Caco-2 (cell line): ENCODE results near the gene FZD2. TPM values are rescaled to one million over a fixed set of nuclear protein-coding genes. Genes with fewer than 3 reads are reported as not detected.
"Not testable (repeated sequence)": the region's sequence is repeated elsewhere in the genome, so short reads cannot be mapped to it uniquely, and the experiment has no call there.

ENCODE experiments used
- BruUV-seq: library from RNA; stranded (reverse); fragments of 400-500 nt; replicated peaks from 2 replicates; lab custom pipeline; 2021; lab: Mats Ljungman, UMichigan
- CTCF ChIA-PET: fragments of 300-600 bp; sonication (Branson Sonifier 250); formaldehyde crosslinking; loops from one replicate; lab custom pipeline; 2022; ENCODE audit warnings: antibody characterized with exemption; lab: Charles Lee
- POLR2A ChIA-PET: fragments of 300-600 bp; sonication (Branson Sonifier 250); formaldehyde crosslinking; loops from one replicate; lab custom pipeline; 2022; ENCODE audit warnings: antibody characterized with exemption; lab: Charles Lee
- DNase-seq, 2 experiments: peaks; one replicate each; pipeline versions ENCODE4 v3.0.0 to v3.0.0-alpha.2; 2020 to 2022
- H3K27me3 ChIP-seq: replicated peaks from 2 replicates; pipeline ENCODE4 v1.6.0; 2011; ENCODE audit warnings: low read length; ENCODE audit not compliant: control insufficient read depth, insufficient read depth
- H3K36me3 ChIP-seq: 2 replicates; pipeline ENCODE4 v1.5.1; 2011; ENCODE audit warnings: low read length; ENCODE audit not compliant: control insufficient read depth, insufficient read depth
- H3K4me1 ChIP-seq: fragments of 250-450 bp; sonication (Bioruptor Pico); 2 replicates; pipeline ENCODE4 v1.5.1; 2020; ENCODE audit warnings: mild to moderate bottlenecking
- H3K4me3 ChIP-seq: 2 replicates; pipeline ENCODE4 v1.5.1; 2011; ENCODE audit warnings: low read depth, mild to moderate bottlenecking, control low read depth, low read length
- H3K9me3 ChIP-seq: fragments of 250-450 bp; sonication (Bioruptor Pico); 2 replicates; pipeline ENCODE4 v1.5.1; 2020; ENCODE audit warnings: mild to moderate bottlenecking, moderate library complexity
- H3K27ac Mint-ChIP-seq: one replicate; pipeline ENCODE4 v1.8.0; 2022; ENCODE audit warnings: mixed read lengths; ENCODE audit not compliant: unreplicated experiment
- H3K27me3 Mint-ChIP-seq: one replicate; pipeline ENCODE4 v1.8.0; 2022; ENCODE audit warnings: mixed read lengths; ENCODE audit not compliant: insufficient read depth, unreplicated experiment
- H3K36me3 Mint-ChIP-seq: one replicate; pipeline ENCODE4 v1.8.0; 2022; ENCODE audit warnings: mild to moderate bottlenecking, mixed read lengths; ENCODE audit not compliant: insufficient read depth, unreplicated experiment
- H3K4me1 Mint-ChIP-seq: one replicate; pipeline ENCODE4 v1.8.0; 2022; ENCODE audit warnings: low read depth, mixed read lengths; ENCODE audit not compliant: unreplicated experiment
- H3K4me3 Mint-ChIP-seq: one replicate; pipeline ENCODE4 v1.8.0; 2022; ENCODE audit warnings: mild to moderate bottlenecking, moderate library complexity, mixed read lengths; ENCODE audit not compliant: unreplicated experiment
- H3K9me3 Mint-ChIP-seq: one replicate; pipeline ENCODE4 v1.8.0; 2022; ENCODE audit warnings: mixed read lengths; ENCODE audit not compliant: unreplicated experiment
- intact Hi-C: fragments of 100-400 bp; cut with micrococcal nuclease; formaldehyde crosslinking; loops from one replicate; pipeline ENCODE4 v1.10.0; 2022; ENCODE audit not compliant: unreplicated experiment
- total RNA-seq: library from RNA; stranded (reverse); gene quantifications from 2 replicates; pipeline ENCODE4 v1.2.3, GENCODE V29; 2022
- TF ChIP-seq, protein P1 (sequence below), 2 experiments: fragments of 200-600 bp in 1 of 2; IDR thresholded peaks; 1 replicate in 1 of 2; 2 replicates in 1 of 2; pipeline versions ENCODE4 v1.5.1 to v1.8.0; 2011 to 2022; ENCODE audit warnings: antibody characterized with exemption in 1 of 2, control low read depth in 1 of 2, inconsistent platforms in 1 of 2, low read depth in 1 of 2, low read length in 1 of 2, mild to moderate bottlenecking in 1 of 2, moderate library complexity in 1 of 2; ENCODE audit not compliant: insufficient read depth in 1 of 2, severe bottlenecking in 1 of 2, unreplicated experiment in 1 of 2

FZD2 gene
- total RNA-seq, 1 experiment from 2014 or later: 39.5 TPM

DNA sequence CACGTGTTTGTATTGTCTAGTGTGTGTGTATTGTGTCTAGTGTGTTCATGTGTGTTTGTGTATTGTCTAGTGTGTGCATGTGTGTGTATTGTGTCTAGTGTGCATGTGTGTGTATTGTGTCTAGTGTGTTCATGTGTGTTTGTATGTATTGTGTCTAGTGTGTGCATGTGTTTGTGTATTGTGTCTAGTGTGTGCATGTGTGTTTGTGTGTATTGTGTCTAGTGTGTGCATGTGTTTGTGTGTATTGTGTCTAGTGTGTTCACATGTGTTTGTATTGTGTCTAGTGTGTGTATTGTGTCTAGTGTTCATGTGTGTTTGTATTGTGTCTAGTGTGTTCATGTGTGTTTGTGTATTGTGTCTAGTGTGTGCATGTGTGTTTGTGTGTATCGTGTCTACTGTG lies 33.5 kb downstream of the FZD2 start:
- BruUV-seq, H3K27me3 Mint-ChIP-seq, H3K9me3 ChIP-seq, H3K36me3 ChIP-seq, H3K9me3 Mint-ChIP-seq, CTCF ChIA-PET, POLR2A ChIA-PET, DNase-seq, H3K4me3 Mint-ChIP-seq, H3K36me3 Mint-ChIP-seq, intact Hi-C loops, H3K27ac Mint-ChIP-seq, H3K4me3 ChIP-seq, H3K27me3 ChIP-seq: not testable (repeated sequence)
- H3K4me1 Mint-ChIP-seq: peaks cover 18% of the 10 kb centered on the region
- H3K4me1 ChIP-seq: peaks cover 19% of the 10 kb centered on the region

DNA sequence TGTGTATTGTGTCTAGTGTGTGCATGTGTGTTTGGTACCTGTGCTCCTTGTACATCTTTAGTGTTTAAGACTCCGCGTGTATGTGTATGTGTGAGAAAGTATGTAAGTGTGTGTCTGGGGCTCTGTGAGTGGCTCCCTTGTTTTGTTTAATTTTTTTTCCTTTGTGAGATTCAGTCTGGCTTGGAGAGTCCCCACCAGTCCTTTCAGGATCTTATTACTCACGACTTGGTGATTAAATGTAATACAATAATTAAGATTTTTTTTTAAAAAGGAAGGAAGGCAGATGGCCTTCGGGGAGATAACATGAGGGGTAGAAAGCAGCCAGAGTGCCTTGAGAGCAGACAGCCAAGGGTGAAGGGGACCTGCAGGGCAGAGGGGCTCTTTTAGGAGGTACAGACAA lies 33.9 kb downstream of the FZD2 start:
- Mint-ChIP-seq H3K27ac (no peak overlapping the region), H3K27me3 (no peaks in the 10 kb centered on the region), H3K4me3 (no peak overlapping the region), H3K36me3 (peaks cover 4% of the 10 kb centered on the region), H3K4me1 (peaks cover 17% of the 10 kb centered on the region), H3K9me3 (no peaks in the 10 kb centered on the region)
- intact Hi-C loops: no loop called here
- Histone ChIP-seq H3K27me3 (no peaks in the 10 kb centered on the region), H3K4me1 (peaks cover 15% of the 10 kb centered on the region), H3K9me3 (no peaks in the 10 kb centered on the region), H3K4me3 (no peak overlapping the region), H3K36me3 (no peaks in the 10 kb centered on the region)
- BruUV-seq: no TSS peak
- CTCF ChIA-PET: no interaction called here
- POLR2A ChIA-PET: no interaction called here
- no peak for DNase-seq
- TF ChIP-seq, protein P1, sequence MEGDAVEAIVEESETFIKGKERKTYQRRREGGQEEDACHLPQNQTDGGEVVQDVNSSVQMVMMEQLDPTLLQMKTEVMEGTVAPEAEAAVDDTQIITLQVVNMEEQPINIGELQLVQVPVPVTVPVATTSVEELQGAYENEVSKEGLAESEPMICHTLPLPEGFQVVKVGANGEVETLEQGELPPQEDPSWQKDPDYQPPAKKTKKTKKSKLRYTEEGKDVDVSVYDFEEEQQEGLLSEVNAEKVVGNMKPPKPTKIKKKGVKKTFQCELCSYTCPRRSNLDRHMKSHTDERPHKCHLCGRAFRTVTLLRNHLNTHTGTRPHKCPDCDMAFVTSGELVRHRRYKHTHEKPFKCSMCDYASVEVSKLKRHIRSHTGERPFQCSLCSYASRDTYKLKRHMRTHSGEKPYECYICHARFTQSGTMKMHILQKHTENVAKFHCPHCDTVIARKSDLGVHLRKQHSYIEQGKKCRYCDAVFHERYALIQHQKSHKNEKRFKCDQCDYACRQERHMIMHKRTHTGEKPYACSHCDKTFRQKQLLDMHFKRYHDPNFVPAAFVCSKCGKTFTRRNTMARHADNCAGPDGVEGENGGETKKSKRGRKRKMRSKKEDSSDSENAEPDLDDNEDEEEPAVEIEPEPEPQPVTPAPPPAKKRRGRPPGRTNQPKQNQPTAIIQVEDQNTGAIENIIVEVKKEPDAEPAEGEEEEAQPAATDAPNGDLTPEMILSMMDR (IDR thresholded peaks at IDR 0.05; ENCODE audit: insufficient read depth in 1 of 2, low read depth in 1 of 2, low read length in 1 of 2, severe bottlenecking in 1 of 2, unreplicated experiment in 1 of 2): no peak

DNA sequence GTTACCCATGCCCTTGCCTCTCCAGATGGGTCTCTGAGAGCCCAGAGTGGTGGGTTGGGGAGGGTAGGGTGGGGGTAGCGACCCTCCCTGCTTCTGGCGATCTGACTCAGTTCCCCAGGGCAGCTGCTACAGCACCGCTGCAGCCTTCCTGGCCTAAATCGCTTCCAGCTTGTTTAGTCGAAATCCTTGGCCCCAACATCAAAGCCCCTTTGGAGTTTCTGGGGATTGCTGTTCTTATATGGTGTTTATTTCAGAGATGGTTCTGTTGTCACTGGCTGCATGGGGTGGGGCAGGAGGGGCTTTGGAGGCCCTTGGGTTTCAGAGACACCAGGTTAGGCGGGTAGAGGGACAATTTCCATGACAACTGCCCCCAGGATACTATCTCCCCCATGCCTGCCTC lies 35.9 kb downstream of the FZD2 start:
- H3K4me3 ChIP-seq: no peak overlapping the region
- Mint-ChIP-seq H3K27ac (no peak overlapping the region), H3K4me3 (no peak overlapping the region), H3K36me3 (peaks cover 4% of the 10 kb centered on the region), H3K27me3 (no peaks in the 10 kb centered on the region), H3K9me3 (no peaks in the 10 kb centered on the region), H3K4me1 (peaks cover 6% of the 10 kb centered on the region)
- TF ChIP-seq, protein P1 (IDR thresholded peaks at IDR 0.05; ENCODE audit: insufficient read depth in 1 of 2, low read depth in 1 of 2, low read length in 1 of 2, severe bottlenecking in 1 of 2, unreplicated experiment in 1 of 2): no peak
- ChIA-PET POLR2A (no interaction called here), CTCF (no interaction called here)
- no TSS peak for BruUV-seq
- H3K27me3 ChIP-seq: no peaks in the 10 kb centered on the region
- DNase-seq: no peak
- no peaks in the 10 kb centered on the region for H3K36me3 ChIP-seq
- peaks cover 1% of the 10 kb centered on the region for H3K4me1 ChIP-seq
- intact Hi-C loops: no loop called here
- no peaks in the 10 kb centered on the region for H3K9me3 ChIP-seq
